GM12891 (cell line): ENCODE results near the gene MMP20.

Experiments
- POLR2A ChIP-seq: IDR thresholded peaks from 2 replicates; pipeline ENCODE4 v1.6.1; 2011; ENCODE audit warnings: low read depth, low read length, control low read depth
- POLR2AphosphoS5 ChIP-seq: IDR thresholded peaks from 2 replicates; pipeline ENCODE4 v1.6.1; 2011; ENCODE audit warnings: low read depth, low read length, control low read depth
- TAF1 ChIP-seq: IDR thresholded peaks from 2 replicates; pipeline ENCODE4 v1.6.1; 2011; ENCODE audit warnings: low read depth, low read length, control low read depth

GRCh38 chr11:102580185-102580951 is 44.8 kb downstream of the MMP20 start:
- TF ChIP-seq POLR2AphosphoS5 (no peak), POLR2A (no peak), TAF1 (no peak)
